Large intestine (tissue), 3 donors: ENCODE data around the gene SESN1. TPM values are rescaled to one million over a fixed set of nuclear protein-coding genes. Genes with fewer than 3 reads are reported as not detected.

ENCODE experiments used
- DNase-seq, 2 donors: peaks; one replicate each; pipeline versions ENCODE4 v3.0.0 to v3.0.0-alpha.2; 2013
- H3K27ac ChIP-seq: one replicate; pipeline ENCODE4 v1.5.1; 2013; ENCODE audit warnings: low read length
- H3K27me3 ChIP-seq: 2 replicates; pipeline ENCODE4 v1.6.1; 2013; ENCODE audit warnings: low read length; ENCODE audit not compliant: control insufficient read depth, insufficient read depth
- H3K36me3 ChIP-seq: 2 replicates; pipeline ENCODE4 v1.6.1; 2013; ENCODE audit warnings: low read length; ENCODE audit not compliant: control insufficient read depth, insufficient read depth
- H3K4me1 ChIP-seq: one replicate; pipeline ENCODE4 v1.6.1; 2013; ENCODE audit warnings: low read length; ENCODE audit not compliant: control insufficient read depth, insufficient read depth
- H3K4me3 ChIP-seq: one replicate; pipeline ENCODE4 v1.5.1; 2013; ENCODE audit warnings: low read length
- H3K9me3 ChIP-seq: one replicate; pipeline ENCODE4 v1.6.1; 2013; ENCODE audit warnings: mild to moderate bottlenecking, low read depth, low read length, moderate library complexity; ENCODE audit not compliant: control insufficient read depth
- WGBS: methylation state at CpG from one replicate; pipeline ENCODE4 v1.1.5; 2013; ENCODE audit warnings: low lambda C conversion rate; ENCODE audit not compliant: insufficient coverage; 5-methylcytosine and 5-hydroxymethylcytosine counted together
- polyA plus RNA-seq: library from polyadenylated mRNA; unstranded; fragments of 120-200 nt; gene quantifications from one replicate; pipeline ENCODE4 v1.2.1, GENCODE V29; 2013

The SESN1 gene
- polyA plus RNA-seq, 1 donor: 48.4 TPM

DNA sequence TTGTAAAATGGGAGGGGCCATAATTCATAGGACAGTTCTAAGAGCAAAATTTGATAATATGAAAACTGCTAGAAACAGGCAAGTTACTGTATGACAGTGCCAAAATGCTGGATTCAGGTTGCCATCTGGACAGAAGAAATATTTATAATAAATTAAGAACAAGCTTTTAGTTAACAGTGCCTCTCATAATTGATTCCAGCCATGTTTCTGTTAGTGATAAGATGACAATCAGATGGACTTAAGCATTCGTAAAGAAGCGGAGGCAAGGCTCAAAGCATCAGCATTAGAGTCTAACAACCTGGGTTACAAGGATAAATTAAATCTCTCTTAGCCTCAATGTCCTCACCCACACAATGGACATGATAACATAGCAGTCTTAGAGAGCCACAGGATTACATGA, 61.0 kb downstream of the SESN1 start:
- no peaks in the 10 kb centered on the region for H3K27me3 ChIP-seq
- no peak overlapping the region for H3K4me3 ChIP-seq
- H3K4me1 ChIP-seq: peaks cover 6% of the 10 kb centered on the region
- H3K9me3 ChIP-seq: no peaks in the 10 kb centered on the region
- H3K36me3 ChIP-seq: no peaks in the 10 kb centered on the region
- no peak overlapping the region for H3K27ac ChIP-seq
- WGBS: 100% methylated on average over 2 of the region's 2 CpGs
- no peak for DNase-seq

DNA sequence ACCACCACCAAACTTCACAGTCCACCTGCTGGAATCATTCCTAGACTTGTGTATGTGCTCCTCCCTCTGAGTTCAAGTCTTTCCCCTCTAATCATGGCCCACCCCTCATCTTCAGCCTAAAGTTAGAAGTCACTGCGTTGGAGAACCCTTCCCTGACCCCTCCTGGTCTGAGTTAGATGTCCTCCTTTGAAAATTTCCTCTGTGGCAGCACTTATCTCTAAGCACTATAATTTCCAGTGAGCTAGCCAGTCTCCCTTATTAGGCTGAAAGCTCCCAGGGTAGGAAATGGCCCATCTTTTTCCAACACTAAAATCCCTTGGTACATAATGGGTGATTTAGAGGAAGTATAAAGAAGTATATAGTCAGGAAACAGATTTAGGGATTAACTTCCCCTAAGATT, 63.2 kb downstream of the SESN1 start:
- Histone ChIP-seq H3K36me3 (no peaks in the 10 kb centered on the region), H3K9me3 (peaks cover 2% of the 10 kb centered on the region), H3K27ac (no peak overlapping the region), H3K4me3 (no peak overlapping the region), H3K4me1 (no peaks in the 10 kb centered on the region), H3K27me3 (no peaks in the 10 kb centered on the region)
- no peak for DNase-seq
- WGBS: no CpG with 5 or more reads among the region's 1 CpG

DNA sequence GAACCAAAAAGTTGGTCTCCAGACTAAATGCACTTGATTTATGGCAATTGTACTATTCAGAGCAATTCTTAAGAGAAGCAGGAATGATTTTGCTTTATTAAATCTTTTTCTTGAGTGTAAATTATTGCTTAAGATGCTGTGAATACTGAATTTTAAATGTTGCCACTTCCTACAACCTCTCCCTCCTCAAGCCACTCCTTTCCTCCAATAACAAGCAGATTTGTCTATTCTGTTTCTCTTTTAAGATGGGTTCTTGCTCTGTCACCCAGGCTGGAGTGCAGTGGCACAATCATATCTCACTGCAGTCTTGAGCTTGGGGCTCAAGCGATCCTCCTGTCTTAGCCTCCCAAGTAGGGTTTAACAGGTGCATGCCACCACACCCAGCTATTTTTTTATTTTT, 65.3 kb downstream of the SESN1 start:
- H3K4me1 ChIP-seq: no peaks in the 10 kb centered on the region
- no peak for DNase-seq
- H3K27me3 ChIP-seq: no peaks in the 10 kb centered on the region
- no CpG with 5 or more reads among the region's 1 CpG for WGBS
- H3K36me3 ChIP-seq: no peaks in the 10 kb centered on the region
- H3K4me3 ChIP-seq: no peak overlapping the region
- peaks cover 4% of the 10 kb centered on the region for H3K9me3 ChIP-seq
- no peak overlapping the region for H3K27ac ChIP-seq

DNA sequence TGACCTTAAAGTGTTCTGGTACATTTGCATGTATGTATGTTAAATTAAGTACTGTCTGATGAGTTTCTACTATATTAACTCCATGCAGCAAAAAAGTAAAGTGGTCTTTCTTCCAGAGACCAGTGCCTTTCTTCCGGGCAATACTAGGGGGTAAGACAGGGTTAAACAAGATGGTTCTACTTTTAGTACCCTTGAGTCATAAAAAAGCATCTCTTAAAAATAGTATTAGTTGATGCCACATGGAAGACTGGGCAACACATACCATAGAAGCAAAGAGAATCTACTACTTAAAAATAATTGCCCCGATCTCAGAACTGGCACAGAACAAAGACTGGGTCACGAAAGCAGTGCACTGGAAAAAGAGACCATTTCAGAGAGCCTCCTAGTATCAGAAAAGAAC, 66.2 kb downstream of the SESN1 start:
- Histone ChIP-seq H3K27me3 (no peaks in the 10 kb centered on the region), H3K9me3 (peaks cover 4% of the 10 kb centered on the region), H3K27ac (no peak overlapping the region), H3K4me3 (no peak overlapping the region), H3K4me1 (no peaks in the 10 kb centered on the region), H3K36me3 (no peaks in the 10 kb centered on the region)
- WGBS: 100% methylated on average over 2 of the region's 3 CpGs
- DNase-seq: no peak

DNA sequence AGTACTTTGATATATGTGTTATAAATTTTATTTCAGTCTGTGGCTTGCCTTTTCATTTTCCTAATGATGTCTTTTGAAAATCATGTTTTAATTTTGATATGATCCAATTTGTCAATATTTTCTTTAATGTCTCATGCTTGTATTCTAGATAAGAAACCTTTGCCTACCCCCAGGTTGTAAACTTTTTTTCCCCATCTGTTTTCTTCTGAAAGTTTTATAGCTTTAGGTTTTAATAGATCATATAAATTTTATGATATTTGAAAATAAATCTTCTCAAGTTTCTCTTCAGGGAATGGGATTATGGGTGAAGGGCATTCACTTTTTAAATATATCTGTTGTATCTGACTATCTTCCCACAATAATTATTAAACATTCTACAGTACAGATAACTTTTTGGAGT, 66.7 kb downstream of the SESN1 start:
- peaks cover 4% of the 10 kb centered on the region for H3K9me3 ChIP-seq
- H3K27me3 ChIP-seq: no peaks in the 10 kb centered on the region
- H3K4me1 ChIP-seq: no peaks in the 10 kb centered on the region
- no peaks in the 10 kb centered on the region for H3K36me3 ChIP-seq
- DNase-seq: no peak
- H3K4me3 ChIP-seq: no peak overlapping the region
- no peak overlapping the region for H3K27ac ChIP-seq

DNA sequence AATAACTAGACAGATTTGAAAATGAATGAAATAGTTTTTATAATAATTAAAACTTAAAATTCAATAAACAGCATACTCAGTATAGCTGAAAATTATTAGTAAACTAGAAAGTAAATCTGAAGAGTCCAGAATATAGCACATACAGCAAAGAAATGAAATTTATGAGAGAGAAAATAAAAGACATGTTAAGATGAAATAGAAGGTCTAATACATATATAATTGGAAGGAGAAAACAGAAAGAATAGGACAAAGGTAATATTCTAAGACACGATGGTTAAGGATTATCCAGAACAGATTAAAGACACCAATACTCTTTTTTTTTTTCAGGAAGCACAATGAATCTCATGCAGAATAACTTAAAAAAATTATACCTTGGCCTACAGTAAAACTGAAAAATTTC, 69.0 kb downstream of the SESN1 start:
- no peaks in the 10 kb centered on the region for H3K36me3 ChIP-seq
- H3K4me3 ChIP-seq: no peak overlapping the region
- no peak overlapping the region for H3K27ac ChIP-seq
- no peaks in the 10 kb centered on the region for H3K27me3 ChIP-seq
- WGBS: no CpG with 5 or more reads among the region's 1 CpG
- H3K9me3 ChIP-seq: peaks cover 4% of the 10 kb centered on the region
- no peak for DNase-seq
- no peaks in the 10 kb centered on the region for H3K4me1 ChIP-seq

DNA sequence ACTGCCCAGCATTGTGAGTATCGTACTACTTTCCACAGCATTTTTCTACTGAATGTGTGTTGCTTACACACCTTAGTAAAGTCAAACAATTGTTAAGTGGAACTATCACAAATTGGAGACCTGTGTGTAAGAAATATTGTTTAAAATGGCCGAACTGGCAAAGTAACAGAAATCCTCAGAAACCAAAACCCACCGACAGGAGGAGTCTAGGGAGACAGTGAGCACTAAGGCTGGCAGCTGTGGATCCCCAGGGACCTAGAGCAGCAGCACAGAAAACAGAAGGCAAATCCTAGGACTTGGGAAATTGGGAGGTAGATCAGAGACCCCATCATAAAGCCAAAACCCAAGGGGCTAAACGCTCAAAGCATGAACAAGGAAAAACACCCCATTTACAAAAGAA, 69.9 kb downstream of the SESN1 start:
- WGBS: 100% methylated on average over 2 of the region's 4 CpGs
- no peak for DNase-seq
- Histone ChIP-seq H3K27ac (no peak overlapping the region), H3K4me3 (no peak overlapping the region), H3K9me3 (peaks cover 4% of the 10 kb centered on the region), H3K36me3 (no peaks in the 10 kb centered on the region), H3K4me1 (no peaks in the 10 kb centered on the region), H3K27me3 (no peaks in the 10 kb centered on the region)

DNA sequence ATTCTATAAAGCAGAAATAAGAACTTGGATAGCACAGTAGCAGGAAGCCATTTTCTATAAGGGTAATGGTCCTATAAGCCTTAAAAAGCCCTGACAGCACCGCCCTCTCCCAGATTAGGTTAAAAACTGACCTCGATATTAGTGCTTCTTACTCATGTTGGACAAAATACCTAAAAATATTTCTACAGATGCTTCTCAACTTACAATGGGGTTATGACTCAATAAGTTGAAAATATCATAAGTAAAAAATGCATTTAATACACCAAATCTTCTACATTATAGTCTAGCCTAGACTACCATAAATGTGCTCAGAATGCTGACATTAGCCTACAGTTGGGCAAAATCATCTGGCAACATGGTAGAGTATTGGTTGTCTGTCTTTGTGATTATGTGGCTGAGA, 70.3 kb downstream of the SESN1 start:
- Histone ChIP-seq H3K36me3 (no peaks in the 10 kb centered on the region), H3K27me3 (no peaks in the 10 kb centered on the region), H3K27ac (no peak overlapping the region), H3K9me3 (peaks cover 4% of the 10 kb centered on the region), H3K4me1 (no peaks in the 10 kb centered on the region), H3K4me3 (no peak overlapping the region)
- DNase-seq: no peak
- WGBS: no CpG with 5 or more reads among the region's 2 CpGs

DNA sequence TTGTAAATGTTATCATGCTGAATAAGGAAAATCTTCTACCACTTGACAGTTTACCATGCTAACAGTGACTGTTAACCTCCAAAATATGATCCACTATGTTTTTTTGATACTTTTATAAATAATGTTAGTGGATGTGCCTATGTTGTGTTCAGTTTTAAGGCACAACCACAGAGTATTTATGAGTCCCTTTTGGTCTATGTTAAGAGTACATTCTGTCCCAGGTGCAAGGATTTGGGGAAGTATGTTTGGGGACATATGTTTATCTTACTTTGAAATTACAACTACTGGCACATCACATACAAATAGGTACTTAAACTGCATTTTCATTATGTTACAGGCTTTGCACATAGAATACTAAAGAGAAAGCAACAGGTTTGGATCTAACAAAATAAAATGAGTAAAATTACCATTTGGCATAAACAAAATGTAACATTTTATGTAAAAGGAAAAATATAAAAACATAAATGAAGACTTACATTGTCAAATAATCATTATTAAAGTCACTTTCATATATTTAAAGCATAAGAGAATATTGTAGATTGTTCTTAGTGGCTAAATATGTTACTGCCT, 71.2 kb downstream of the SESN1 start:
- Histone ChIP-seq H3K27ac (no peak overlapping the region), H3K4me1 (no peaks in the 10 kb centered on the region), H3K9me3 (peaks cover 4% of the 10 kb centered on the region), H3K36me3 (no peaks in the 10 kb centered on the region), H3K4me3 (no peak overlapping the region), H3K27me3 (no peaks in the 10 kb centered on the region)
- DNase-seq: no peak

DNA sequence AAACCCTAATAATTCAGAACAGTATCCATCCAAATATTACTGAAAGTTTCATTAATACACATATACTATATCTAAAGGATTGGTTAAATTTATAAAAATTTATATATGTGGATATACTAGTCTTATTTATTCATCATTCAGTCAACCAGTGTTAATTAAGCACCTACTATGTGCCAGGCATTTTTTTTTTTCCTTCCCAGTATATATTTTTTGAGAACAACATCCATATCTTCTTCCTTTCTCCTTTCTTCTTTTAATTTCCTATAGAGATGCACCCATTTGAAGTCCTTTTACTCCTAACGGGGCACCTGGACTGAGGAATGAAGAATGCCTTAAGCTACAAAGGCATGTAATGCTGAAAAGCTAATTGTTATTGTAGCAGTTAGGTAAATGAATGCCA, 72.8 kb downstream of the SESN1 start:
- no peak overlapping the region for H3K27ac ChIP-seq
- WGBS: no CpG with 5 or more reads among the region's 1 CpG
- H3K27me3 ChIP-seq: no peaks in the 10 kb centered on the region
- no peak overlapping the region for H3K4me3 ChIP-seq
- no peak for DNase-seq
- H3K36me3 ChIP-seq: no peaks in the 10 kb centered on the region
- H3K4me1 ChIP-seq: no peaks in the 10 kb centered on the region
- peaks cover 4% of the 10 kb centered on the region for H3K9me3 ChIP-seq

DNA sequence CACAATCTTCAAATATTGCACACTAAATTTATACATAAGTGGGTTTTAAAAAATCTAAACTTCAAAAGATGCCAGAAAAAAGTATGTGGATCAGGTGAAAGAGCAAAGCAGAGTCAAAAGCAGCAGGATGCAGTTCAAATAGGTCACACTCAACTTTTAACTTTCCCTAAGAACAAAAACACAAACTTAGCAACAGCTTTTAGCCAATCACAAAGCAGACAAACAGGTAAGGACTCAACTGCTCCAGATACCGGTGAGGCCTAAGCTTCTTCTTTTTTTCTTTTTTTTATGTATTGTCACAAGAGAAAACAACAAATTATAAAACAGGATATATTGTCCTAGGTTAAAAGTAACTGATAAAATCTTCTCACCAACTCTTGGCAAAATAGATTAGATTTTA, 74.7 kb downstream of the SESN1 start:
- no CpG with 5 or more reads among the region's 1 CpG for WGBS
- no peaks in the 10 kb centered on the region for H3K36me3 ChIP-seq
- H3K27ac ChIP-seq: no peak overlapping the region
- H3K9me3 ChIP-seq: no peaks in the 10 kb centered on the region
- no peaks in the 10 kb centered on the region for H3K27me3 ChIP-seq
- DNase-seq: no peak
- H3K4me3 ChIP-seq: no peak overlapping the region
- H3K4me1 ChIP-seq: no peaks in the 10 kb centered on the region
